ENCODE results near the gene MAMLD1. TPM values are rescaled to one million over a fixed set of nuclear protein-coding genes. Genes with fewer than 3 reads are reported as not detected.

Gene MAMLD1
- total and polyA plus RNA-seq, 9 of the 15 experiments (the other 6 are each of a cell fraction or from before 2014, with no cell fraction given) = 0.12 to 0.18 TPM; not detected in 7

- DNase-seq (ENCODE audit: extremely low read depth in 1 of 4, low spot score in 3 of 4) = no peak
- no peaks in the 10 kb centered on the region for H3K36me3 ChIP-seq (ENCODE audit: control insufficient read depth, insufficient read depth, low read length)
- no peak for ATAC-seq
- H3K4me1 ChIP-seq (replicated peaks in 1 of 2; ENCODE audit: control insufficient read depth in 2 of 2, insufficient read depth in 2 of 2, low read length in 2 of 2) = peaks cover 0 to 3% of the 10 kb centered on the region in 2 experiments; a peak in 3 of 5 replicates
- H4K20me1 ChIP-seq (replicated peaks; ENCODE audit: control insufficient read depth, insufficient read depth, low read length) = no peaks in the 10 kb centered on the region
- ChIA-PET POLR2A (interaction anchor here (0.7 kb wide), 1 partner anchor 12 kb away, joined by 3 read pairs; no protein-coding TSS in a partner anchor), CTCF (ENCODE audit: low intra/inter-chr PET ratio) (no interaction called here)
- no peak overlapping the region for H3K4me3 ChIP-seq
- H3K27me3 ChIP-seq (ENCODE audit: control insufficient read depth in 2 of 2, insufficient read depth in 2 of 2, low read length in 2 of 2) = peaks cover 0 to 12% of the 10 kb centered on the region in 2 experiments; a peak in 2 of 5 replicates
- H3K27ac ChIP-seq (ENCODE audit: extremely low read depth, low read depth, low read length) = no peak overlapping the region
- intact Hi-C loops (cut with micrococcal nuclease) = no loop called here
- H3K79me2 ChIP-seq (ENCODE audit: control insufficient read depth, insufficient read depth, low read length) = no peaks in the 10 kb centered on the region
- no peak overlapping the region for H3K4me2 ChIP-seq (ENCODE audit: insufficient read depth, low read length)
- H3K9me3 ChIP-seq (replicated peaks; ENCODE audit: control insufficient read depth, insufficient read depth, low read depth, low read length) = no peaks in the 10 kb centered on the region
- no TSS peak for BruUV-seq (replicated peaks)
- H3K9ac ChIP-seq (ENCODE audit: insufficient read depth in 1 of 2, low read depth in 2 of 2, low read length in 2 of 2) = no peak overlapping the region
- H2AFZ ChIP-seq (ENCODE audit: low read depth, low read length) = no peak overlapping the region
- in situ Hi-C loops (cut with MboI) = no loop called here
- WGBS (ENCODE audit: insufficient coverage, low coverage, missing lambda C conversion rate) = 0% methylated on average over 4 of the region's 5 CpGs
- H3K9me1 ChIP-seq (ENCODE audit: control insufficient read depth, insufficient read depth, low read length) = no peaks in the 10 kb centered on the region
- no peak for FAIRE-seq
- TF ChIP-seq NFXL1 (CRISPR knock-in tag; IDR thresholded peaks at IDR 0.05) (no peak), ZNF592 (IDR thresholded peaks at IDR 0.05) (no peak), JUND (IDR thresholded peaks at IDR 0.05; ENCODE audit: borderline replicate concordance, low read depth, low read length) (no peak), JUND (tag; IDR thresholded peaks at IDR 0.05; ENCODE audit: borderline replicate concordance, low read depth, low read length) (no peak), AFF1 (IDR thresholded peaks at IDR 0.05; ENCODE audit: low read depth in 1 of 2, partially characterized antibody in 2 of 2) (no peak), ZNF512 (tag; IDR thresholded peaks at IDR 0.05) (no peak), SREBF1 (IDR thresholded peaks at IDR 0.05; ENCODE audit: borderline replicate concordance, low read depth, low read length) (no peak), DLX4 (CRISPR knock-in tag; IDR thresholded peaks at IDR 0.05) (no peak), POLR2AphosphoS2 (IDR thresholded peaks at IDR 0.05; ENCODE audit: low read length) (no peak), ZNF707 (CRISPR knock-in tag; conservative IDR thresholded peaks at IDR 0.05) (no peak), SMARCC2 (IDR thresholded peaks at IDR 0.05; ENCODE audit: low read depth) (no peak)
Observed at GRCh38 chrX:150370589-150371312, 7.6 kb downstream of the MAMLD1 start.

Measured in K562 (cell line).